Fibroblast of pulmonary artery (primary cell): ENCODE results near the gene RECK.

Experiments used
- DNase-seq: peaks from one replicate; pipeline ENCODE4 v3.0.0-alpha.2; 2010; ENCODE audit warnings: low read depth
- H3K4me3 ChIP-seq: replicated peaks from 2 replicates; pipeline ENCODE4 v1.5.1; 2011; ENCODE audit warnings: low read depth, mild to moderate bottlenecking, control low read depth, low read length, moderate library complexity
- TF ChIP-seq, protein P1 (sequence below): IDR thresholded peaks from 2 replicates; pipeline ENCODE4 v1.5.1; 2011; ENCODE audit warnings: mild to moderate bottlenecking, control low read depth, low read length, inconsistent platforms; ENCODE audit errors: missing control alignments

RECK gene

DNA sequence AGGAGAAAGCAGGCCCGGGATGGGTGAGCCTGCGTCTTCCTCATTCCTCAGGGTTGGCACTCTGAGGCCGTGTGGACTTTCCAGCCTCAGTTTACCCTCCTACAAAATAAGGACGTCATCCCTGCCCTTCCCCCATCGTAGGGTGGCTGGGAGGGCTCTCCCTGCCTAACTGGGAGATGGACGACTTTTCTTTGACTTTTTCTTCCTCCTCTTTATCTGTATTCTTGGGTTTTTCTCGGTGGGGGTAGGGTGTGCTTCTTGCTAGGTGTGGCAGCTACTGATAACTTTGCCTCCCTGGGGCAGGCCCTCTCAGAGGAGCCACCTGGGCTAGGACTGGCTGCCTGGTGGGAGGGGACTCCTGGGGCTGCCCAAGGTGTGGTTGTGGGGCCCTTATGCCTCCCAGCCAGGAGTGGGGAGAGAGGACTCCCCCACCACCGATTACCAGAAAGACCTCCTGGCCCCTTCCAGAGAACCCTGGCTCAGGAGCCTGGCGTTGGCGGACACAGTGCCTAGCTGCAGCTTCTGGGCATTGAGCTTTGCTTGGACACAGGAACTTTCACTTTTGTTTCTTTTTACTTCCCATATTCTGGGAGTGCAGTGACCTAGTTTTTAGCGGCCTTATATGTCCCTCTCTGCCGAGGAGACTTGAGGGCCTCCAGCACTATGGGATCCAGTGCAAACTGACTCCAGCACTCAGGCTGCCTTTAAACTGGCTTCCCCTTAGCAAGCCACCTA is 106.0 kb downstream of the RECK start:
- no peak overlapping the region for H3K4me3 ChIP-seq
- DNase-seq: no peak
- TF ChIP-seq, protein P1, sequence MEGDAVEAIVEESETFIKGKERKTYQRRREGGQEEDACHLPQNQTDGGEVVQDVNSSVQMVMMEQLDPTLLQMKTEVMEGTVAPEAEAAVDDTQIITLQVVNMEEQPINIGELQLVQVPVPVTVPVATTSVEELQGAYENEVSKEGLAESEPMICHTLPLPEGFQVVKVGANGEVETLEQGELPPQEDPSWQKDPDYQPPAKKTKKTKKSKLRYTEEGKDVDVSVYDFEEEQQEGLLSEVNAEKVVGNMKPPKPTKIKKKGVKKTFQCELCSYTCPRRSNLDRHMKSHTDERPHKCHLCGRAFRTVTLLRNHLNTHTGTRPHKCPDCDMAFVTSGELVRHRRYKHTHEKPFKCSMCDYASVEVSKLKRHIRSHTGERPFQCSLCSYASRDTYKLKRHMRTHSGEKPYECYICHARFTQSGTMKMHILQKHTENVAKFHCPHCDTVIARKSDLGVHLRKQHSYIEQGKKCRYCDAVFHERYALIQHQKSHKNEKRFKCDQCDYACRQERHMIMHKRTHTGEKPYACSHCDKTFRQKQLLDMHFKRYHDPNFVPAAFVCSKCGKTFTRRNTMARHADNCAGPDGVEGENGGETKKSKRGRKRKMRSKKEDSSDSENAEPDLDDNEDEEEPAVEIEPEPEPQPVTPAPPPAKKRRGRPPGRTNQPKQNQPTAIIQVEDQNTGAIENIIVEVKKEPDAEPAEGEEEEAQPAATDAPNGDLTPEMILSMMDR: no peak

DNA sequence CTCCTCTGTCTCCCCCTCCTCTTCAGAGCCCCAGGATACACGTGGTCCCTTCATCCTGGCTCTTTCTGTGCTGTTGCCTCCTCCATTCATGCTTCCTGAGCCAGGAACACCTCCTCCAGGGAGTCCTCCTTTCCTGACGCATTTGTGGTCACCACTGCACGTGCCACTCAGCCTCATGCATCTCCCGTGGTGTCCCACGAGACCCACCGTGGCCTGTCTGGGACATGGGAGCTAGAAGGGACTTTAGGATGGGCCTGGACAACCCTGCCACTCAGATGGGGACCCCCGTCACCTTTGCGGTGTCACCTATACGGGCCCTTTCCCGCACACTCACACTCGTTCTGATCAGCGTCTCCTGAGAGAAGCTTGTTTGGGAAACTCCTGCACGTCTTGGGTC is 106.5 kb downstream of the RECK start:
- no peak overlapping the region for H3K4me3 ChIP-seq
- DNase-seq: no peak
- TF ChIP-seq, protein P1: no peak

DNA sequence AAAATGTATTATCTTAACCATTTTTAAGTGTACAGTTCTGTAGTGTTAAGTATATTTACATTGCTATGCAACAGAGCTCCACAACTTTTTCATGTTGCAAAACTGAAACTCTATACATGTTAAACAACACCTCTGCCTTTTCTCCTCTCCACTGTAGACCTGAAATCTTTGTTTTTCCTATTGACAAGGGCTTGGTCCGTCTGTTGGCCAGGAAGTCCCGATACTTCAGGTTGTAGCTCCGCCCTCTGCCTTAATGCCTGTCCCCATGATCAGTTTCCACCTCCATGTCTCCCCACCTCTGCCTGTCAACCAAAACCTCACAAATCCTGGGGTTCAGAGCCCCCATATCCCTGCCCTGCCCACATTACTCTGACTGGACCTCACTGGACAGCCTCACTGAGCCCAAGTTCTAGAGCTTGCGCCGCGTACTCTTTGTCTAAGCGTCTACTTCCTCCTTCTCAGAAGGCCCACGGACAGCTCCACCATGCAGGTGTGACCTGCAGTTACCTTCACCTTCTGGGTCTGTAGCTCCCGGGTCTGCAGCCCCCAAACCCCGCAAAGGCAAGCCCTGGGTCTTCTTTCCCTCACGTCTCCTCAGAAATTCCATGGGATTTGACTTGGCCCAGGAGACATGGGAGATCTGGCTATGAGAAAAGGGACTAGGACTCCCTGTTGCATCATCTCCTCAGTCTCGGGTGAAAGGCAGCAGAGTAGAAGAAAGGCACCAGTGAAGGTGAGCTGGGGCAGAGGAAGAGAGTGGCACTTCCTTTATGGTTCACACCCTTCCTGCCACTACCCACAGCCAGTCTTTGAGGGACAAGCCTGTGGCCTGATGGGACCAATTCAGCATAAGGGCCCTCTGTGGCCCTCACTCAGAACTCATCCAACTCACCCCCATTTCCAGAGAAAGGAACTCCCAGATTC is 107.9 kb downstream of the RECK start:
- H3K4me3 ChIP-seq: no peak overlapping the region
- DNase-seq: no peak
- TF ChIP-seq, protein P1: no peak

DNA sequence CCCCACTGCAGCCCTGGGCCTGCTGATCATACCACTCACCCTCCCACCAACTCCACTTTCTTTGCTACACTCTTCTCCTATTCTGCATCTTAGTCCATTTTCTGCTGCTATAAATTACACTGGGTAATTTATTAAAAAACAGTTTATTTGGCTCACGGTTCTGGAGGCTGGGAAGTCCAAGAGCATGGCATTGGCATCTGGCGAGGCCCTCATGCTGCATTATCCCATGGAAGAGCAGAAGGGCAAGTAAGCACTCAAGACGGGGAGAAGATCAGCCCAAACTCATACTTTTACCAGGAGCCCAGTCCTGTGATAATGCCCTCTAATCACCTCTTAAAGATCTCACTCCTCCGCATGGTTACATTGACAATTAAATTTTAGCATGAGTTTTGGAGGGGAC is 109.3 kb downstream of the RECK start:
- no peak overlapping the region for H3K4me3 ChIP-seq
- TF ChIP-seq, protein P1: no peak
- DNase-seq: no peak

DNA sequence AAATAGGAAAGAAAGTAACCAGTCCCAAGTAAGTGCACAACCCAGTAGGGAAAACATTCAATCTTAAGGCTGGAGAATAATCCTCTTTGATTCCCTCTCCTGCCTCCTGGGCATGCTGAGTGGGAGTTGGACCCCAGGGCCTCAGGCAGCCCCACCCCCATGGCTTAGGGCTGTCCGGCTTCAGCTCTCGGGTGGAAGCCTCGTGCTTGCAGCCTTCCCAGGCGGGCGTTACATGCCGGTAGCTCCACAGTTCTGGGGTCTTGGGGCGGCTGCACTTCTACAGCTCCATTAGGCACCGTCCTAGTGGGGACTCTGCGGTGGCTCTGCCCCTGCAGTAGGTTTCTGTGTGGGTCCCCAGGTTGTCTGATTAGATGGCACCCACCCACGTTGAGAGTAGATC is 109.9 kb downstream of the RECK start:
- no peak overlapping the region for H3K4me3 ChIP-seq
- no peak for DNase-seq
- TF ChIP-seq, protein P1: no peak

DNA sequence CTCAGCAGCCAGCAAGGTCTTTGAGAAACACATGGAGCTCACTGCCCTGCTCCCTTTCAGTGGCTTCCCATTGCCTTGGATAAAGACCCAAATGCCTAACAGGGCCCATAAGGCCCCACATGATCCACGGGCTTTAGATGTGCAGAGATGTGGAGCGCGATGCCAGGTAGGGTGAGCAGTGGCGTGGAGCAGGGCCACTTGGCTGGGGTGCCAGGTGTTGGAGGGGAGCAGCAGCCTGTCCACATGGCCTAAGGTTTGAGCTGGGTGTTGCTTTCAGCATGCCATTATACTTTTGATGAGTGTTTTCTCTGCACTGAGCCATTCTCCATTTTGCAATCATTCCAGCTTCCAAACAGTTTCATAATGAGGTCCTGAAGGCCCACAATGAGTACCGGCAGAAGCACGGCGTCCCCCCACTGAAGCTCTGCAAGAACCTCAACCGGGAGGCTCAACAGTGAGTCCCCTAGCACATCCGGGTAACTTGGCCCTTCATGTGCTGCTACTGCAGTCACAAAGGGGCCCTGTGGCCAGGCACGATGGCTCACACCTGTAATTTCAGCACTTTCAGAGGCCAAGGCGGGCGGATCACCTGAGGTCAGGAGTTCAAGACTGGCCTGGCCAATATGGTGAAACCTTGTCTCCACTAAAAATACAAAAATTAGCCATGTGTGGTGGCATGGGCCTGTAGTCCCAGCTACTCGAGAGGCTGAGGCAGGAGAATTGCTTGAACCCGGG is 110.9 kb downstream of the RECK start:
- no peak for DNase-seq
- no peak overlapping the region for H3K4me3 ChIP-seq
- TF ChIP-seq, protein P1: no peak
